Left lobe of liver (tissue), 2 donors: ENCODE results near the gene SPPL3. TPM values are rescaled to one million over a fixed set of nuclear protein-coding genes. Genes with fewer than 3 reads are reported as not detected.
"Not testable (repeated sequence)": the region's sequence is repeated elsewhere in the genome, so short reads cannot be mapped to it uniquely, and the experiment has no call there.

Experiments
- ATAC-seq: fragments of 200-7000 bp; cut with Tn5 transposase; one replicate; pipeline ENCODE4 v1.9.1; 2020; ENCODE audit warnings: mild to moderate bottlenecking, moderate library complexity
- DNase-seq: peaks from one replicate; pipeline ENCODE4 v3.0.0-alpha.2; 2020; ENCODE audit warnings: low spot score
- total RNA-seq: library from RNA; stranded (reverse); gene quantifications from one replicate; pipeline ENCODE4 v1.2.1, GENCODE V29; 2021
- donor health status: DM: no; HTN: no; CAD: no; lungs with moderate emphysema.
- donor health status: DM: no; HTN: yes; CAD: no.

SPPL3 gene
- total RNA-seq, 1 donor from 2014 or later, result 17.5 TPM

GRCh38 chr12:120921637-120922036 lies 17.5 kb upstream of the SPPL3 start:
- no peak for DNase-seq
- ATAC-seq, result no peak

GRCh38 chr12:120920178-120920577 lies 16.0 kb upstream of the SPPL3 start:
- ATAC-seq (no peak), DNase-seq (no peak)

- ATAC-seq (no peak), DNase-seq (no peak)
These were observed 13.6 kb upstream of the SPPL3 start for GRCh38 chr12:120917748-120918147.

GRCh38 chr12:120916561-120916960 lies 12.4 kb upstream of the SPPL3 start:
- no peak for DNase-seq
- ATAC-seq, result no peak

- ATAC-seq, result no peak
- no peak for DNase-seq
These were observed 10.6 kb upstream of the SPPL3 start for GRCh38 chr12:120914794-120915193.

GRCh38 chr12:120909633-120910298 lies 5.6 kb upstream of the SPPL3 start:
- ATAC-seq, result no peak

GRCh38 chr12:120905856-120906384 lies 1.8 kb upstream of the SPPL3 start:
- ATAC-seq, result no peak

More at GRCh38 chr12:120909633-120910298, 5.6 kb upstream of the SPPL3 start:
- no peak for DNase-seq

GRCh38 chr12:120903412-120904196 lies 554 bp downstream of the SPPL3 start:
- ATAC-seq, result peak; percentile 76
- peak; percentile 85 for DNase-seq

More at GRCh38 chr12:120905856-120906384, 1.8 kb upstream of the SPPL3 start:
- DNase-seq, result no peak

- DNase-seq (no peak), ATAC-seq (no peak)
These were observed 1.2 kb downstream of the SPPL3 start for GRCh38 chr12:120902846-120903411.

GRCh38 chr12:120901818-120902217 lies 2.3 kb downstream of the SPPL3 start:
- no peak for DNase-seq
- no peak for ATAC-seq

- not testable (repeated sequence) for DNase-seq, ATAC-seq
These were observed 3.1 kb downstream of the SPPL3 start for GRCh38 chr12:120901101-120901500.

- ATAC-seq (no peak), DNase-seq (no peak)
These were observed 8.6 kb downstream of the SPPL3 start for GRCh38 chr12:120895532-120895931.

GRCh38 chr12:120892265-120892664 lies 11.9 kb downstream of the SPPL3 start:
- ATAC-seq (no peak), DNase-seq (no peak)

GRCh38 chr12:120890963-120891362 lies 13.2 kb downstream of the SPPL3 start:
- no peak for DNase-seq
- peak; percentile 62 for ATAC-seq

- DNase-seq, result no peak
- no peak for ATAC-seq
These were observed 16.7 kb downstream of the SPPL3 start for GRCh38 chr12:120887253-120888043.

- no peak for ATAC-seq
These were observed 17.7 kb downstream of the SPPL3 start for GRCh38 chr12:120886199-120887018.

GRCh38 chr12:120885521-120885920 lies 18.6 kb downstream of the SPPL3 start:
- ATAC-seq (peak; percentile 26), DNase-seq (no peak)

More at GRCh38 chr12:120886199-120887018, 17.7 kb downstream of the SPPL3 start:
- no peak for DNase-seq

- ATAC-seq (no peak), DNase-seq (no peak)
These were observed 19.5 kb downstream of the SPPL3 start for GRCh38 chr12:120884644-120885043.

GRCh38 chr12:120882055-120882555 lies 22.1 kb downstream of the SPPL3 start:
- ATAC-seq (no peak), DNase-seq (no peak)
